Measurements from ENCODE around the gene RIC3.

RIC3 gene
- total RNA-seq = 16.2 to 18.8 reads per million in 2 experiments

DNA sequence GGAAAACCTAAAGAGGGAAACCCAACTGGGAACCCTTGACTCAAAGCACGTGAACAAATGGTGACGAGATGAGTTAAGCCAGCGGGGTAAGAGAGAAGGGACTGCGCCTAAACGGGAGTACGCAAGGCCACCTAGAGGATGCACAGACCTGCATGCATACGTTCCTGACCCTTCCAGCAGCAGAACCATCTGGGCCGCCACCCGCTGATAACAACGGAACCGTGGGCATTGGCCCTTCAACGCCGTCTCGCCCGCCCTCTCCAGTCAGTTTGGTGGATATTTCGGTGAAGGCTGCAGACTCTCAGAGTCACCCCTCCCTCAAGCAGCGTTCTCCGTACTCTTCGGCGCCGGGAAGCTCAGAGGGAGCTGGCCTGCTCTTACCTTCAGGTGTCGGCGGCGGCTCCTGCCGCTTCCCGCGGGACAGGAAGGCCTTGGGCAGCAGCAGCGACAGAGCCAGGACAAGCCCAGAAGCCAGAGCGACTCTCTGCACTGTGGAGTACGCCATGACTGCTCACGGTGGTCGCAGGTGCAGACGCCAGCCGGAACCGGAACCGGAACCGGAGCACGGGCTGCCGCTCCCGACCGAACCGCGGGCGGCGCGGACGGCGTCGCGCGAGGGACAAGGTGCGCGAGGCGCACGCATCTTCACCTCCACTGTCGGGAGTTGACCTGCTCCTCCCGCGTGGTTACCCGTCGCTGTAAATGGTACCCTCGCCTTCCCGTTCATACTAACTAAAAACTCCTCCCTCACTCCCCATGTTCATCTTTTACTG is at the start of gene RIC3:
RIC3 (minus strand) TSS at position 541 of the 773 bp plus-strand sequence; CDS start at position 505, 36 bp downstream.
- peak; percentile 9 for DNase-seq (ENCODE audit: low read depth)

- DNase-seq (ENCODE audit: low read depth) = no peak
Measured at GRCh38 chr11:8218409-8218808, 49.6 kb upstream of the RIC3 start.

GRCh38 chr11:8217926-8218325 is 49.1 kb upstream of the RIC3 start:
- no peak for DNase-seq (ENCODE audit: low read depth)

GRCh38 chr11:8217136-8217535 is 48.3 kb upstream of the RIC3 start:
- no peak for DNase-seq (ENCODE audit: low read depth)

GRCh38 chr11:8213376-8213775 is 44.6 kb upstream of the RIC3 start:
- DNase-seq (ENCODE audit: low read depth) = no peak

- DNase-seq (ENCODE audit: low read depth) = no peak
Measured at GRCh38 chr11:8209208-8209807, 40.5 kb upstream of the RIC3 start.

GRCh38 chr11:8207080-8208000 is 38.5 kb upstream of the RIC3 start:
- DNase-seq (ENCODE audit: low read depth) = no peak

GRCh38 chr11:8206251-8207079 is 37.6 kb upstream of the RIC3 start:
- DNase-seq (ENCODE audit: low read depth) = no peak

GRCh38 chr11:8205566-8205965 is 36.7 kb upstream of the RIC3 start:
- DNase-seq (ENCODE audit: low read depth) = no peak

GRCh38 chr11:8204596-8204995 is 35.8 kb upstream of the RIC3 start:
- DNase-seq (ENCODE audit: low read depth) = no peak

DNA sequence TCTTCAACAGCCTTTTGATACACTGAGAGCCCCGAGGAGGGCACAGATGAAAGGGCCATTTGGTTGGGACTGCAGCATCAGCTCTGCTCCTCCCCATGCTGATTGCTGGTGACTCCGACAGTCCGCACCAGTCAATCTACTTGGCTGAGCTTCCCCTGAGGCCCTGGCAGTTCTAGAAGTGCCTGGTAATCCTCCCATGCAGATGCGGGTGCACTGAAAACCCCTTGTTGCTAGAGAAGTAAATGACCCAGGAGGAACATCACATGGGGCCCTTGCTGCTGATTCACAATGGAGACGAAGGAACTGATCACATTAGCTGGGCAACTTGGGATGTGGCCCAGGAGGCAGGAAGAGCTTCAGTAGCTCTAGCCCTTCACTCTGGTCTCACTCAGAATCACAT is 35.2 kb upstream of the RIC3 start:
- no peak for DNase-seq (ENCODE audit: low read depth)

DNA sequence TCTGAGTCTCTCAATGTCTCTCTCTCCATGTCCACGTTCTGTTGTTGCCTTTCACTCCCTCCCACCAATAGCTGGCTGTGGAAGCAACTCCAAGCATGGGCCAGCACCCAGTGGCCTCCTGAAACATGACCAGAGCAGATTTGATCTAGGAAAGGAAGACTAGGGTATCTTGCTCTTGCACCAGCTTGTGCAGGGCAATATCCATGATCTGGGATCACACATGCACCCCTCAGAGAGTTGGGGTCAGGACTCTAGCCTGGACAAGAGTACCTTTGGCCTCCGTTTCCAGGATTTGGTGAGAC is 34.5 kb upstream of the RIC3 start:
- no peak for DNase-seq (ENCODE audit: low read depth)

DNA sequence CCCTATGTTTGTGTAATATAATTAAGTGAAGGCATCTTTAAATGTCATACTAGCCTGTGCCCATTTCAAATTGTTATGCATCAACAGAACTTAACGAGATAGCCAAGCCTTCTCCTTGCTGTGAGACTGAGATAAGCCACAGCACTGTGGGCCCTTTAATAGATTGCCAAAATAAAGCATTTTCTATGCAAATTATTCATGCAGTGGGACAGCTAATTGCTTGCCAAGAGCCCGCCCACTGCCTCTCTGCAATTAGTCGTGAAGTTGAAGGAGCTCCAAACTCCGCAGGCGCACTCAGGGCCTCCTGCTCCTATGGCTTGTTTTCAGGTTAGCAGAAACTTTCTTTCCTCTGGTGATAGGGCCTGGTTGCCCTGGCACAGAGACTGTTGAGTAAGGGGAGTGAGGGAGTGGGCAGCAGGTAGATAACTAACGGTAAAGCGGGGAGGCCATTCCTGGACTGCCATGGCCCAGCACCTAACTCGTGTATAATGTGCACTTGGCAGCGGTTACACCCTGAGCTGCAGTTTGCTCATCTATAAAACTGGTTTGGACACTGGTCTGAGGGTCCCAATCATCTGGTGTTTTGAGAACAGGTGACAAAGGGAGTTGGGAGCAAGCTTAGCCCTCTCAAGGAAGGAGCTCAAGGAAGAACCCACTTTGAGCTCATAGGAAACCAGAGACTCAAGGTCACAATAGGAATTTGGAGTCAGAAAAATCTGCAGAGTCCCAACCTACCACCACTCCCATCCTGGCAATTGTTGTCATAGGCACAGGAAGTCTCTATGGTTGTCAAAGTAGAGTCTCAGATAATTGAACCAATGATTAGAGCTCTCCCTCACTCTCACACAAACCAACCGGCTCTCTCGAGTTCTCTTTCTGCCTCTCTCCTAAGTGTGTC is 33.9 kb upstream of the RIC3 start:
- DNase-seq (ENCODE audit: low read depth) = no peak

GRCh38 chr11:8201644-8202365 is 33.0 kb upstream of the RIC3 start:
- DNase-seq (ENCODE audit: low read depth) = no peak

- no peak for DNase-seq (ENCODE audit: low read depth)
Measured at GRCh38 chr11:8199676-8200075, 30.9 kb upstream of the RIC3 start.

GRCh38 chr11:8196749-8197148 is 27.9 kb upstream of the RIC3 start:
- no peak for DNase-seq (ENCODE audit: low read depth)

DNA sequence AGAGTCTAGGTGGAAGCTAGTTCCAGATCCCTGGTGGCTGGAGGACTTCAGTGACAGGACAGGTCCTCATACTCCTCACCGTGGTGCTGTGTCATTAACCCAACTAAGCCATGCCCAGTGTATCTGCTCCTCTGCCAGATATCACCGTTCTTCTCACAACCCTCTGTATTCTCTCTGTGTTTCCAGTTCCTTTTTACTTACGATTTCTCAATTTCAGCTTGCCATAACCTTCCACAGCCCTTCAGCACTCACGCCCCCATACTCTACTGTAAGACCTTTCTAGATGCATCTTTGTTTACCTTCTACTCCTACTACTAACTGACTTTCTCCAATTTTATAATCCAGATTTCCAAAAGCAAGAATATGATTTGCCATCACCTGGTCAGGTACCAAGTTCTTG is 26.1 kb upstream of the RIC3 start:
- no peak for DNase-seq (ENCODE audit: low read depth)

DNA sequence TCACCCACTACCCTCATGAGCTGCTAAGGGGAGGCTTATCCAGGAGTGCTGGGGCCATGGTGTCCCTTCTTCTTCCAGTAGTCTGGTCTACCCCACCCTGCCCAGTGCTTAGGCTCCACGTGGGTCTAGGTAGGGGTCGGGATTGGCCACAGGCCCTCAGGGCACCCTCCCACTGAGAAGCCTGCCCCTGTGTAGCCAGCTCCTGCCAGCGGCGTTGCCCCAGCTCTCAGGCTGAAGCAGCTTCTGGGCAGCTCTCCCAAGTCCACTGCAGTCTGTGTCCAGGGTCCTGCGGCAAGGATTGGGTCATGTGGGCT is 24.0 kb upstream of the RIC3 start:
- DNase-seq (ENCODE audit: low read depth) = no peak

DNA sequence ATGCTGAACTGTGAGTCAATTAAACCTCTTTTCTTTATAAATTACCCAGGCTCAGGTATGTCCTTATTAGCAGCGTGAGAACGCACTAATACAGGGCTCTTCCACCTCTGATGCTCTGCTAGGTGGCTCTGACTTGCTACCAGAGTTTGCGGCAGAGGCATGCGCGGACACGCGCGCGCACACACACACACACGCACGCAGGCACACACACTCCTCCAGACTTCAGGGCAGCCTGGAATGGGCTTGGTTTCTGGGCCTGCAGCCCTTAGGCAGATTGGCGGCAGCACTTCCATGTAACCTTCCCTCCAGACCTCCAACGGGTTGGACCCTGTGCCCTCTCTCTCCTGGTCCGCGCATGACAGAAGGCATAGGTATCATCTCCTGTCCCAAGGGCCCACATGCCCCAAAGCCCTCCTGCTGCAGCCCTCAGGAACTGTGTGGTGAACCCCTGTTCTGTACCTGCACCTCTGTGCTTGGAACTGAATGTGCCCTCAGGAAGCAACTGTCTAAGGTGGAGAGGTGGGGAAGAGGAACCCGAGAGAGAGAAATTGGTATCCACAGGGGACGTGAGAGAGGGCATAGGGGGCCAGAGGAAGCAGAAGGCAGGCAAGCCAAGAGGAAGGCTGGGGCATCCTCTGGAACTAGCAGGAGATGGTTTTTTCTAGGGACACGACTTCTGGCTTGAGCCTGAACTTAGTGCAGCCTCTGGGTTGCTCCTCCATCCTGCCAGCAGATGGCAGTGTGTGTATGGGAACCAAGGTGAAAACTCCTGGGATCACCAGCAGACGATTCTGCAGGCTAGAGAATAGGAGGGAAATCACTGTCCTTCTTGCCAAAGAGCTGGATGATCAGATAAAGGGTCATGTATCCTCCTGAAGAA is 23.4 kb upstream of the RIC3 start:
- peak; percentile 11 for DNase-seq (ENCODE audit: low read depth)
